Transverse colon (tissue), 4 donors: ENCODE results near the gene TANGO2. TPM values are rescaled to one million over a fixed set of nuclear protein-coding genes. Genes with fewer than 3 reads are reported as not detected.

ENCODE experiments used
- DNase-seq: peaks from one replicate; pipeline ENCODE4 v3.0.0-alpha.2; 2019
- H3K27ac ChIP-seq, 4 donors: fragments of 200-600 bp; sonication (generic); 2 replicates each; pipeline ENCODE4 v1.5.1; 2016 to 2018; ENCODE audit warnings: inconsistent platforms in 4 of 4
- H3K27me3 ChIP-seq: fragments of 200-600 bp; sonication (generic); 2 replicates; pipeline ENCODE4 v1.5.1; 2017; ENCODE audit warnings: inconsistent platforms
- H3K36me3 ChIP-seq, 4 donors: fragments of 200-600 bp; sonication (generic); 2 replicates each; pipeline ENCODE4 v1.5.1; 2017 to 2019; ENCODE audit warnings: inconsistent platforms in 4 of 4
- H3K4me1 ChIP-seq, 4 donors: fragments of 200-600 bp; sonication (generic); 2 replicates each; pipeline ENCODE4 v1.5.1; 2017 to 2020; ENCODE audit warnings: inconsistent platforms in 4 of 4
- H3K4me3 ChIP-seq, 4 donors: fragments of 200-600 bp; sonication (generic); 1 replicate in 1 of 4; 2 replicates in 3 of 4; pipeline versions ENCODE4 v1.5.1 to v1.6.1; 2017 to 2019; ENCODE audit warnings: inconsistent platforms in 4 of 4
- H3K9me3 ChIP-seq, 2 donors: fragments of 200-600 bp; sonication (generic); 2 replicates each; pipeline ENCODE4 v1.5.1; 2017 to 2019; ENCODE audit warnings: inconsistent platforms in 2 of 2
- EP300 ChIP-seq: sonication (generic); formaldehyde crosslinking; IDR thresholded peaks from one replicate; pipeline ENCODE4 v1.6.1; 2017; ENCODE audit warnings: antibody characterized with exemption, low read depth
- POLR2A ChIP-seq: fragments of 450-650 bp; IDR thresholded peaks from one replicate; pipeline ENCODE4 v1.6.1; 2016; ENCODE audit warnings: antibody characterized with exemption, mild to moderate bottlenecking, moderate library complexity
- POLR2AphosphoS5 ChIP-seq, 3 donors: sonication (generic); formaldehyde crosslinking; IDR thresholded peaks; one replicate each; pipeline ENCODE4 v1.6.1; 2016; ENCODE audit warnings: antibody characterized with exemption in 3 of 3
- WGBS, 2 donors: methylation state at CpG; one replicate each; pipeline ENCODE4 v1.1.5; 2018; ENCODE audit warnings: low coverage in 1 of 2; 5-methylcytosine and 5-hydroxymethylcytosine counted together
- in situ Hi-C, 4 donors: fragments of 200-750 bp; cut with MboI; loops; one replicate each; pipeline versions ENCODE4 v1.15.0 to v1.15.1; 2017; ENCODE audit warnings: low sequenced_read_pairs in 3 of 4, low pct_ligation_motif_present in 1 of 4, low pct_unique_long_range_greater_than_20kb in 1 of 4
- intact Hi-C: fragments of 100-400 bp; cut with DNase I; formaldehyde crosslinking; loops from one replicate; pipeline ENCODE4 v1.15.1; 2023; ENCODE audit warnings: low total_unique reads
- total RNA-seq, 4 donors: library from RNA; depleted of rRNA; stranded (reverse); fragments of >200 nt; gene quantifications; one replicate each; pipeline ENCODE4 v1.1.0, GENCODE V29; 2016
- TF ChIP-seq, protein P1 (sequence below), 5 experiments: fragments of 200-600 bp in 3 of 5; fragments of 450-650 bp in 2 of 5; sonication (generic) in 3 of 5; IDR thresholded peaks; 1 replicate in 2 of 5; 2 replicates in 3 of 5; pipeline ENCODE4 v1.5.1; 2016 to 2017; ENCODE audit warnings: antibody characterized with exemption in 5 of 5, inconsistent platforms in 3 of 5, mild to moderate bottlenecking in 2 of 5, moderate library complexity in 1 of 5

Gene TANGO2
- total RNA-seq, 4 donors from 2014 or later = 32.9 to 101 (median 50.6) TPM

DNA sequence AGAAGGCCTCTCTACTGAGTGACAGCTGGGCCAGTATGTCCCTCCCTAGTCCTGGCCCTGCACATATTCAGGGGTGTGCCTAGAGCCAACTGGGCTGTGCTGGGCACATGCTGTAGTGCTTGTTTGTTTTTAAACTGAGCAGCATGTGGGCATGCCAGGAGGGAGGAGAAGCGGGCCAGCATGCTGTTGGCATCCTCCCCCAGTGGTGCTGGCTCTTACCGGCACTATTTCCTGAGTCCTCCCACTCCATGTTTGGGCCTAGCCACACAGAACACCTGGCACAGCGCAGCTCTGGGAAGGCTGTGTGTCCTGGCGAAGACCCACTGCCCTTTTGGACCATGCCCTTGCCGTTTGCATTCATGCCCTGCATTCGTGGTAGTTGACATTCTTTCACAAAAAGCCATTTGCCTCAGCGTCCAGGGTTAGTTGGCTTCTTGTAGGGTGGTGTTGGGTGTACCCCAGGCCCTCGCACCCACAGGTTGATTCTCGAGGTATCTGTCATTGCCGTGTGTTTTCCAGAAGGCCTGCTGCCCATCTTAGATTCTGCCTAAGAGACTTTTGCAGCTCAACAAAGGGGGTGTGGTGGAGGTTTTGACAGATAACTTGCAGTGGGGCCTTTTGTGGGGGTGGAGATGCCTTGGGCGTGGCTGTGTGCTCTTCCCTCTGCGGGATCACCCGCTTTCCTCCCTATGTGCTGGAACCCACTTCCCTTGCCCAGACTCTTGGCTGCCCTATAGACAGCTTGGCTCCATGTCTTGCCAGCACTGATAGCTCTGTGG, 72.7 kb downstream of the TANGO2 start:
- no peak overlapping the region for H3K27ac ChIP-seq
- 95% methylated on average over 12 of the region's 13 CpGs; no CpG with 5 or more reads in 1 of the 2 donors for WGBS, 2 donors
- intact Hi-C loops = no loop called here
- H3K27me3 ChIP-seq = no peaks in the 10 kb centered on the region
- H3K9me3 ChIP-seq = no peaks in the 10 kb centered on the region
- no peaks in the 10 kb centered on the region for H3K4me1 ChIP-seq
- no peak overlapping the region for H3K4me3 ChIP-seq
- in situ Hi-C loops = no loop called here
- peaks cover 0 to 94% (median 30%) of the 10 kb centered on the region in 4 donors for H3K36me3 ChIP-seq
- TF ChIP-seq, protein P1, sequence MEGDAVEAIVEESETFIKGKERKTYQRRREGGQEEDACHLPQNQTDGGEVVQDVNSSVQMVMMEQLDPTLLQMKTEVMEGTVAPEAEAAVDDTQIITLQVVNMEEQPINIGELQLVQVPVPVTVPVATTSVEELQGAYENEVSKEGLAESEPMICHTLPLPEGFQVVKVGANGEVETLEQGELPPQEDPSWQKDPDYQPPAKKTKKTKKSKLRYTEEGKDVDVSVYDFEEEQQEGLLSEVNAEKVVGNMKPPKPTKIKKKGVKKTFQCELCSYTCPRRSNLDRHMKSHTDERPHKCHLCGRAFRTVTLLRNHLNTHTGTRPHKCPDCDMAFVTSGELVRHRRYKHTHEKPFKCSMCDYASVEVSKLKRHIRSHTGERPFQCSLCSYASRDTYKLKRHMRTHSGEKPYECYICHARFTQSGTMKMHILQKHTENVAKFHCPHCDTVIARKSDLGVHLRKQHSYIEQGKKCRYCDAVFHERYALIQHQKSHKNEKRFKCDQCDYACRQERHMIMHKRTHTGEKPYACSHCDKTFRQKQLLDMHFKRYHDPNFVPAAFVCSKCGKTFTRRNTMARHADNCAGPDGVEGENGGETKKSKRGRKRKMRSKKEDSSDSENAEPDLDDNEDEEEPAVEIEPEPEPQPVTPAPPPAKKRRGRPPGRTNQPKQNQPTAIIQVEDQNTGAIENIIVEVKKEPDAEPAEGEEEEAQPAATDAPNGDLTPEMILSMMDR (IDR thresholded peaks at IDR 0.05) = no peak
- no peak for TF ChIP-seq POLR2A
- TF ChIP-seq EP300 = no peak
- no peak for TF ChIP-seq POLR2AphosphoS5 (IDR thresholded peaks at IDR 0.05)
- no peak for DNase-seq

DNA sequence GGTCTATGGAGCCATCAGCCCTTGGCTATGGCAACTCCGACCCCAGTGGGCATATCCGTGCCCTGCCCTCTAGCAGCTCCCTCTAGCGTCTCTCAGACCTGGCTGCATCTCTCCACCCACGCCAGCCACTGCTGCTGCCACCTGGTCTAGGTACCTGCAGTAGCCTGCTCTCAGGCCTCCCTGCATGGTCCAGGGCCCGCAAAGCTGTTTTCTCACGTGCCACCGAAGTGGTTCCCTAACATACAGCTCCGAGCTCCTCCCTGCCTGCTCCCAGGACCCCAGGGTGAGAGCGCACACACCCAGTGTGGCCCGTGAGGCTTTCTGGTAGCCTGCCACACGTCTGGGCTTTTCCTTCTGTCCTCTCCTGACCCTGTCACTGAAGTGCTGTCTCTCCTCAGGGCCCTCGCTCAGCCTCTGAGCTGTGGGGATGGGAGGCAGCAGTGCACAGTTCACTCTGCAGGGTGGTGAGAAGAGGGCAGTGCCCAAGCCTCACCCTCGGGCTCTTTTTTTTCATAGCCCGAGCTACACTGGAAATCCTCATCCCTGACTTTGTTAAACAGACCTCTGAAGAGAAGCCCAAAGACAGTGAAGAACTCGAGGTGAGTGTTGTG, 73.4 kb downstream of the TANGO2 start:
- in situ Hi-C loops = no loop called here

DNA sequence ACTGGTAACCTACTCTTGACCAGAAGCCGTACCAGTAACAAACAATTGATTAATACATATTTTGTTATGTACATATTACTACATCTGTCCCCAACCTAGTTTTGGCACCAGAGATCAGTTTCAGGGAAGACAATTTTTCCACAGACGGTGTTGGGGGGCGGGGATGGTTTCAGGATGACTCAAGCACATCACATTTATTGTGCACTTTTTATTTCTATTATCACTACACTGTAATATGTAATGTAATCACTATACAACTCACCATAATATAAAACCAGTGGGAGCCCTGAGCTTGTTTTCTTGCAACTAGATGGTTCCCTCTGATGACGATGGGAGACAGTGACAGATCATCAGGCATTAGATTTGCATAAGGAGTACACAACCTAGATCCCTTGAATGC, 74.6 kb downstream of the TANGO2 start:
- TF ChIP-seq, protein P1 (IDR thresholded peaks at IDR 0.05) = no peak
- TF ChIP-seq POLR2A = no peak
- TF ChIP-seq EP300 = no peak
- no peak for TF ChIP-seq POLR2AphosphoS5 (IDR thresholded peaks at IDR 0.05)
- in situ Hi-C loops = no loop called here
- no peaks in the 10 kb centered on the region for H3K4me1 ChIP-seq
- H3K9me3 ChIP-seq = no peaks in the 10 kb centered on the region
- H3K36me3 ChIP-seq = peaks cover 0 to 86% (median 34%) of the 10 kb centered on the region in 4 donors
- intact Hi-C loops = no loop called here
- no peaks in the 10 kb centered on the region for H3K27me3 ChIP-seq
- no peak overlapping the region for H3K4me3 ChIP-seq
- DNase-seq = no peak
- 82 to 100% methylated on average over 1 to 4 of the region's 4 CpGs for WGBS, 2 donors
- H3K27ac ChIP-seq = no peak overlapping the region

More for the DNA sequence above, 73.4 kb downstream of the TANGO2 start:
- Histone ChIP-seq H3K27me3 (no peaks in the 10 kb centered on the region), H3K4me1 (no peaks in the 10 kb centered on the region), H3K4me3 (no peak overlapping the region), H3K36me3 (peaks cover 0 to 91% (median 33%) of the 10 kb centered on the region in 4 donors), H3K9me3 (no peaks in the 10 kb centered on the region), H3K27ac (no peak overlapping the region)
- TF ChIP-seq POLR2AphosphoS5 (IDR thresholded peaks at IDR 0.05) (no peak), EP300 (no peak), POLR2A (no peak)
- TF ChIP-seq, protein P1 (IDR thresholded peaks at IDR 0.05) = no peak
- DNase-seq = no peak
- intact Hi-C loops = no loop called here
- 93 to 96% methylated on average over 3 to 15 of the region's 15 CpGs for WGBS, 2 donors

DNA sequence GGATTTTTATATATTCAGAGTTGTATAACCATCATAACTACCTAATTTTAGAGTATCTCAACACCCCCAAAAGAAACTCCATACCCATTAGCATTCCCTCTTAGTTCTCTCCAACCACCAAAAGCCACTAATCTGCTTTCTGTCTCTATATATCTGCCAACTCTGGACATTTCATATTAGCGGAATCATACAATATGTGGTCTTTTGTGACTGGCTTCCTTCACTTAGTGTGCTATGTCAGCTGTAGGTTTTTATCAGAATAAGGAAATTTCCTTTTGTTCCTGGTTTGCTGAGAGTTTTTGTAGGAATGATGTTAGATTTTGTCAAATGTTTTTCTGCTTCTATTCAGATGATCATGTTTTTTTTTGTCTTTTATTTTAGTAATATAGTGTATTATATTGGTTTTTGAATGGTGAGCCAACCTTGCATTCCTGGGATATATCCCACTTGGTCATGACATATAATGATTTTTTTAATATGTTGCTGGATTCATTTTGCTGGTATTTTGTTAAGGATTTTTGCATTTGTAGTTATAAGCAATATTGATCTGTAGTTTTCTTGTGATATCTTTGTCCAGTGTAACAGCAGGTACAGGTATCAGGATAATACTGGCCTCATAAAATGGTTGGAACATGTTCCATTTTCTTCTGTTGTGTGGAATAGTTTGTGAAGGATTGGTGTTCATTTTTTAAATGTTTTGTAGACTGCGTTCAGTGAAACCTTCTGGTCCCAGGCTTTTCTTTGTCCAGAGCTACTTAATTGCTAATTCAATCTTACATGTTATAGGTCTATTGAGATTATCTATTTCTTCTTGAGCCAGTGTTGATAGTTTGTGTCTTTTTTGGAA, 75.9 kb downstream of the TANGO2 start:
- Histone ChIP-seq H3K9me3 (no peaks in the 10 kb centered on the region), H3K4me3 (no peak overlapping the region), H3K27ac (no peak overlapping the region), H3K27me3 (no peaks in the 10 kb centered on the region), H3K36me3 (peaks cover 0 to 73% (median 29%) of the 10 kb centered on the region in 4 donors), H3K4me1 (no peaks in the 10 kb centered on the region)
- intact Hi-C loops (no loop called here), in situ Hi-C loops (no loop called here)
- no peak for DNase-seq
- WGBS, 2 donors = 96 to 100% methylated on average over 2 of the region's 2 CpGs
- no peak for TF ChIP-seq POLR2A
- TF ChIP-seq, protein P1 (IDR thresholded peaks at IDR 0.05) = no peak
- TF ChIP-seq EP300 = no peak
- TF ChIP-seq POLR2AphosphoS5 (IDR thresholded peaks at IDR 0.05) = no peak
